K562 (cell line): ENCODE data around the gene B4GALNT4. TPM values are rescaled to one million over a fixed set of nuclear protein-coding genes. Genes with fewer than 3 reads are reported as not detected.
"Not testable (repeated sequence)": the region's sequence is repeated elsewhere in the genome, so short reads cannot be mapped to it uniquely, and the experiment has no call there.

Source experiments
- ATAC-seq: fragments of 200-7000 bp; cut with Tn5 transposase; 3 replicates; pipeline ENCODE4 v1.9.1; 2020; ENCODE audit warnings: moderate library complexity
- BruUV-seq: library from RNA; stranded (reverse); fragments of 400-500 nt; replicated peaks from 2 replicates; lab custom pipeline; 2021; lab: Mats Ljungman, UMichigan
- CTCF ChIA-PET: fragments of 300-600 bp; formaldehyde crosslinking; extraction: SDS; loops from one replicate; lab custom pipeline; 2021; ENCODE audit warnings: low intra/inter-chr PET ratio; lab: Yijun Ruan, JAX
- POLR2A ChIA-PET: fragments of 300-600, 350-650 bp; sonication (Branson Sonifier 250); formaldehyde crosslinking; extraction: SDS; loops from one replicate; lab custom pipeline; 2021; ENCODE audit warnings: antibody characterized with exemption, inconsistent platforms; lab: Yijun Ruan, JAX
- DNase-seq, 4 experiments: peaks; one replicate each; pipeline versions ENCODE4 v3.0.0 to v3.0.0-alpha.2; 2011 to 2018; ENCODE audit warnings: low spot score in 3 of 4, mixed read lengths in 3 of 4; ENCODE audit errors: extremely low read depth in 1 of 4
- FAIRE-seq: peaks from 2 replicates; lab custom pipeline; 2011; peaks lifted over from hg19 to GRCh38; lab: Jason Lieb, UNC
- H2AFZ ChIP-seq: 2 replicates; pipeline ENCODE4 v1.6.0; 2011; ENCODE audit warnings: low read depth, low read length, control low read depth, inconsistent platforms
- H3K27ac ChIP-seq: fragments of 200-600 bp; 3 replicates; pipeline ENCODE4 v1.8.0; 2011; ENCODE audit warnings: low read depth, mild to moderate bottlenecking, control low read depth, inconsistent platforms, low read length, moderate library complexity, mixed read lengths; ENCODE audit errors: extremely low read depth
- H3K27me3 ChIP-seq, 2 experiments: fragments of 300-600 bp in 1 of 2; 2 replicates in 1 of 2; 3 replicates in 1 of 2; pipeline versions ENCODE4 v1.6.0 to v1.8.0; 2011; ENCODE audit warnings: inconsistent platforms in 2 of 2, low read length in 2 of 2, mild to moderate bottlenecking in 1 of 2, mixed read lengths in 1 of 2, moderate library complexity in 1 of 2; ENCODE audit not compliant: control insufficient read depth in 2 of 2, insufficient read depth in 2 of 2
- H3K36me3 ChIP-seq: fragments of 300-600 bp; 3 replicates; pipeline ENCODE4 v1.8.0; 2011; ENCODE audit warnings: mild to moderate bottlenecking, low read length, inconsistent platforms; ENCODE audit not compliant: control insufficient read depth, insufficient read depth
- H3K4me1 ChIP-seq, 2 experiments: fragments of 200-600 bp in 1 of 2; replicated peaks in 1 of 2; 2 replicates in 1 of 2; 3 replicates in 1 of 2; pipeline versions ENCODE4 v1.5.1 to v1.8.0; 2011; ENCODE audit warnings: inconsistent platforms in 2 of 2, low read length in 2 of 2, mild to moderate bottlenecking in 1 of 2, mixed read lengths in 1 of 2, moderate library complexity in 1 of 2; ENCODE audit not compliant: control insufficient read depth in 2 of 2, insufficient read depth in 2 of 2
- H3K4me2 ChIP-seq: 2 replicates; pipeline ENCODE4 v1.6.1; 2011; ENCODE audit warnings: low read length, control low read depth, inconsistent platforms, mixed read lengths; ENCODE audit not compliant: insufficient read depth
- H3K4me3 ChIP-seq: fragments of 200-600 bp; sonication (generic), shearing (Covaris generic); 2 replicates; pipeline ENCODE4 v1.5.1; 2016; ENCODE audit warnings: control low read depth, inconsistent platforms
- H3K79me2 ChIP-seq: fragments of 200-600 bp; 3 replicates; pipeline ENCODE4 v1.8.0; 2011; ENCODE audit warnings: low read length, inconsistent platforms; ENCODE audit not compliant: control insufficient read depth, insufficient read depth
- H3K9ac ChIP-seq, 2 experiments: 2 replicates each; pipeline versions ENCODE4 v1.6.0 to v1.6.1; 2011; ENCODE audit warnings: low read depth in 2 of 2, low read length in 2 of 2, control low read depth in 1 of 2, inconsistent platforms in 1 of 2, mild to moderate bottlenecking in 1 of 2, mixed read lengths in 1 of 2; ENCODE audit not compliant: insufficient read depth in 1 of 2
- H3K9me1 ChIP-seq: one replicate; pipeline ENCODE4 v1.6.0; 2011; ENCODE audit warnings: inconsistent platforms, mild to moderate bottlenecking, low read length, moderate library complexity; ENCODE audit not compliant: control insufficient read depth, insufficient read depth
- H3K9me3 ChIP-seq: replicated peaks from 2 replicates; pipeline ENCODE4 v1.5.1; 2011; ENCODE audit warnings: low read depth, low read length, inconsistent platforms; ENCODE audit not compliant: control insufficient read depth, insufficient read depth
- H4K20me1 ChIP-seq: replicated peaks from 2 replicates; pipeline ENCODE4 v1.6.1; 2011; ENCODE audit warnings: low read length, inconsistent platforms, mixed read lengths; ENCODE audit not compliant: control insufficient read depth, insufficient read depth
- SLC30A9 ChIP-seq: fragments of 250-450 bp; sonication (Bioruptor Pico); IDR thresholded peaks from 2 replicates; pipeline ENCODE4 v1.8.0; 2022; ENCODE audit warnings: mild to moderate bottlenecking, moderate library complexity
- WGBS: fragments of 100-300 bp; shearing (Covaris generic); methylation state at CpG from one replicate; pipeline ENCODE4 v1.1.6; 2016; ENCODE audit warnings: low coverage, mixed read lengths; ENCODE audit not compliant: insufficient coverage; ENCODE audit errors: missing lambda C conversion rate; 5-methylcytosine and 5-hydroxymethylcytosine counted together
- in situ Hi-C: fragments of 300-500 bp; cut with MboI; formaldehyde crosslinking; loops from 4 replicates; pipeline ENCODE4 v1.15.0; 2018; ENCODE audit warnings: inconsistent platforms, mixed read lengths
- intact Hi-C: fragments of 100-400 bp; cut with micrococcal nuclease; formaldehyde crosslinking; loops from 2 replicates; pipeline ENCODE4 v1.14.2; 2022
- polyA plus RNA-seq, 8 experiments: library from polyadenylated mRNA; depleted of rRNA in 4 of 8; stranded (reverse) in 5 of 8; unstranded in 3 of 8; fragments of >200 nt; fragmentation: Nextera tagmentation in 2 of 8; fragmentation: Illumina TruSeq in 1 of 8; extraction: Ambion mirVana in 2 of 8; extraction: Trizol in 1 of 8; gene quantifications; 2 replicates each; pipeline versions ENCODE4 v1.2.1 to v1.2.3, GENCODE V29; 2011 to 2014; ENCODE audit warnings: inconsistent platforms in 1 of 8, missing spikeins in 1 of 8
- total RNA-seq, 7 experiments: library from RNA; depleted of rRNA in 6 of 7; stranded (reverse); fragments of >200 nt in 6 of 7; fragmentation: Illumina TruSeq in 2 of 7; extraction: Trizol in 2 of 7; gene quantifications; 2 replicates each; pipeline versions ENCODE4 v1.2.1 to v1.2.3, GENCODE V29; 2011 to 2021; ENCODE audit warnings: low replicate concordance in 1 of 7
- TF ChIP-seq, protein P1 (sequence below): sonication (generic); formaldehyde crosslinking; IDR thresholded peaks from 2 replicates; pipeline ENCODE4 v1.9.0; 2022; ENCODE audit warnings: mild to moderate bottlenecking, missing genetic modification reagents
- TF ChIP-seq, protein P2 (sequence below): sonication (generic); formaldehyde crosslinking; IDR thresholded peaks from 2 replicates; pipeline ENCODE4 v1.9.0; 2022; ENCODE audit warnings: mild to moderate bottlenecking, missing genetic modification reagents

B4GALNT4 gene
- total and polyA plus RNA-seq, 9 of the 15 experiments (the other 6 are each of a cell fraction or from before 2014, with no cell fraction given): 0.20 to 37.1 (median 10.8) TPM; not detected in 1

DNA sequence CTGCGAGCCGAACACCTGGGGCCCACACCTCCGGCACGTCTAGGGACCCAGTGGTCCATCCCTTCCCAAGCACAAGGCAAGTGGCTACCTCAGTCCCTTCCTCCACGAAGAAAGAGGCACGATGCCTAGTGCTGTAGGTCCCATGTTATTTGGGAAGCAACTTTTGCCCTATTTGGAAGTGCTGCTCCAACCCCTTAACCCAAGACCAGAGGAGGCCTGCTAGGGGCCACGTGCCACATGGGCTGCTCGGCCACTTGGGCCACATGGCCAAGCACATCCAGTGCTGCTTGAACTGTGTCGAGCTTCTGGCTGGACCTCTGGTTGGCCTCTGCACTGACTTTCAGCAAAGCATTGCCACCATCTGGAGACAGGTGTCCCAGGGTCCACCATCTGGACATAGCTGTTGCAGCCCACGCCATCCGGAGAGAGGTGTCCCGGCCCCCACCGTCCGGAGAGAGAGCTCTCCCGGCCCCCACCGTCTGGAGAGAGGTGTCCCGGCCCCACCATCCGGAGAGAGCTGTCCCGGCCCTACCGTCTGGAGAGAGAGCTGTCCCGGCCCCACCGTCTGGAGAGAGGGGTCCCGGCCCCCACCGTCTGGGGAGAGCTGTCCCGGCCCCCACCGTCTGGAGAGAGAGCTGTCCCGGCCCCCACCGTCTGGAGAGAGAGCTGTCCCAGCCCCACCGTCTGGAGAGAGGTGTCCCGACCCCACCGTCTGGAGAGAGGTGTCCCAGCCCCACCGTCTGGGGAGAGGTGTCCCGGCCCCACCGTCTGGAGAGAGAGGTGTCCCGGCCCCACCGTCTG is 6.5 kb upstream of the B4GALNT4 start:
- DNase-seq (no peak), FAIRE-seq (no peak), ATAC-seq (no peak)
- peaks cover 8% of the 10 kb centered on the region for H3K9me3 ChIP-seq
- no peak overlapping the region for H3K4me2 ChIP-seq
- TF ChIP-seq, protein P1, sequence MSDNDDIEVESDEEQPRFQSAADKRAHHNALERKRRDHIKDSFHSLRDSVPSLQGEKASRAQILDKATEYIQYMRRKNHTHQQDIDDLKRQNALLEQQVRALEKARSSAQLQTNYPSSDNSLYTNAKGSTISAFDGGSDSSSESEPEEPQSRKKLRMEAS (CRISPR knock-in tag): peak; percentile 53
- TF ChIP-seq, protein P2, sequence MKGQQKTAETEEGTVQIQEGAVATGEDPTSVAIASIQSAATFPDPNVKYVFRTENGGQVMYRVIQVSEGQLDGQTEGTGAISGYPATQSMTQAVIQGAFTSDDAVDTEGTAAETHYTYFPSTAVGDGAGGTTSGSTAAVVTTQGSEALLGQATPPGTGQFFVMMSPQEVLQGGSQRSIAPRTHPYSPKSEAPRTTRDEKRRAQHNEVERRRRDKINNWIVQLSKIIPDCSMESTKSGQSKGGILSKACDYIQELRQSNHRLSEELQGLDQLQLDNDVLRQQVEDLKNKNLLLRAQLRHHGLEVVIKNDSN (CRISPR knock-in tag): peak; percentile 38; the same call in 1 of the 2 replicates
- no peak for TF ChIP-seq SLC30A9
- WGBS: 64% methylated on average over 22 of the region's 36 CpGs
- peaks cover 0 to 4% of the 10 kb centered on the region in 2 experiments; a peak in 2 of 5 replicates for H3K27me3 ChIP-seq
- peak overlapping the region in 1 of 2 experiments; percentile 19; a peak in 1 of 4 replicates for H3K9ac ChIP-seq
- in situ Hi-C loops (loop anchor here (10.0 kb wide), 1 partner anchor 148 kb away; no protein-coding TSS in a partner anchor), intact Hi-C loops (no loop called here)
- no peak overlapping the region for H3K4me3 ChIP-seq
- no peak overlapping the region for H3K27ac ChIP-seq
- no peaks in the 10 kb centered on the region for H4K20me1 ChIP-seq
- ChIA-PET POLR2A (interaction anchor here (0.6 to 1.6 kb wide), 2 partner anchors 9 to 24 kb away, joined by 3 to 7 read pairs; no protein-coding TSS in a partner anchor), CTCF (interaction anchor here (0.8 kb wide), 1 partner anchor 55 kb away, joined by 3 read pairs; the partner anchor contains the start of gene IFITM2)
- no peak overlapping the region for H2AFZ ChIP-seq
- H3K4me1 ChIP-seq: peaks cover 7 to 53% of the 10 kb centered on the region in 2 experiments; a peak in 4 of 5 replicates
- H3K79me2 ChIP-seq: no peaks in the 10 kb centered on the region
- H3K36me3 ChIP-seq: no peaks in the 10 kb centered on the region
- no TSS peak for BruUV-seq
- H3K9me1 ChIP-seq: peaks cover 2% of the 10 kb centered on the region

DNA sequence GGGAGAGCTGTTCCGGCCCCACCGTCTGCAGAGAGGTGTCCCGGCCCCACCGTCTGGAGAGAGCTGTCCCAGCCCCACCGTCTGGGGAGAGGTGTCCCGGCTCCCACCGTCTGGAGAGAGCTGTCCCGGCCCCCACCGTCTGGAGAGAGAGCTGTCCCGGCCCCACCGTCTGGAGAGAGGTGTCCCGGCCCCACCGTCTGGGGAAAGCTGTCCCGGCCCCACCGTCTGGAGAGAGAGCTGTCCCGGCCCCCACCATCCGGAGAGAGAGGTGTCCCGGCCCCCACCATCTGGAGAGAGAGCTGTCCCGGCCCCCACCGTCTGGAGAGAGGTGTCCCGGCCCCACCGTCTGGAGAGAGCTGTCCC is 5.9 kb upstream of the B4GALNT4 start:
- H3K27ac ChIP-seq, intact Hi-C loops, H4K20me1 ChIP-seq, H3K9me3 ChIP-seq, H3K36me3 ChIP-seq, H3K27me3 ChIP-seq, BruUV-seq, H2AFZ ChIP-seq, H3K4me3 ChIP-seq, H3K79me2 ChIP-seq, FAIRE-seq, H3K9ac ChIP-seq, H3K9me1 ChIP-seq, DNase-seq, ATAC-seq, H3K4me2 ChIP-seq, CTCF ChIA-PET: not testable (repeated sequence)
- in situ Hi-C loops: loop anchor here (10.0 kb wide), 1 partner anchor 149 kb away; no protein-coding TSS in a partner anchor
- peaks cover 11 to 52% of the 10 kb centered on the region in 2 experiments for H3K4me1 ChIP-seq
- POLR2A ChIA-PET: interaction anchor here (0.6 kb wide), 1 partner anchor 23 kb away, joined by 3 read pairs; no protein-coding TSS in a partner anchor
- 80% methylated on average over 4 of the region's 22 CpGs for WGBS
